ENCODE results near the gene OR13C4.

DNA sequence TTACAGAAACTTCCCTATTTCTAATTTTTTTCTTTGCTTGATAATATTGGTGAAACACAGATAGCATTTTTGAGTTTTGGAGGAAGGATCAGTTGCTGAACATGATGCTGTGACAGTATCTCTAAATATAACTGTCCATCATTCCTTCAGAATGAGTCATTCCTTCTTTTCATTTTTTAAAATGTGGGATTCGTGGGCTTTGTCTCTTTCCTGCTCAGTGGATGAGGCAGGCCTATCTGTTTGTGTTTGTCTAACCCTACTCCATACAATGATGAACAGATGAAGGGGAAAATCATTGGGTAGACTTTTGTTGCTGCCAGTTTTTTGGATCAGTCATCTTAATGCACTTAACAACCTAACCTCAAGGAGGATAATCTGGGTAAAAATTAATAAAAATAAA lies 26.3 kb upstream of the OR13C4 start:
- TF ChIP-seq, protein P1, sequence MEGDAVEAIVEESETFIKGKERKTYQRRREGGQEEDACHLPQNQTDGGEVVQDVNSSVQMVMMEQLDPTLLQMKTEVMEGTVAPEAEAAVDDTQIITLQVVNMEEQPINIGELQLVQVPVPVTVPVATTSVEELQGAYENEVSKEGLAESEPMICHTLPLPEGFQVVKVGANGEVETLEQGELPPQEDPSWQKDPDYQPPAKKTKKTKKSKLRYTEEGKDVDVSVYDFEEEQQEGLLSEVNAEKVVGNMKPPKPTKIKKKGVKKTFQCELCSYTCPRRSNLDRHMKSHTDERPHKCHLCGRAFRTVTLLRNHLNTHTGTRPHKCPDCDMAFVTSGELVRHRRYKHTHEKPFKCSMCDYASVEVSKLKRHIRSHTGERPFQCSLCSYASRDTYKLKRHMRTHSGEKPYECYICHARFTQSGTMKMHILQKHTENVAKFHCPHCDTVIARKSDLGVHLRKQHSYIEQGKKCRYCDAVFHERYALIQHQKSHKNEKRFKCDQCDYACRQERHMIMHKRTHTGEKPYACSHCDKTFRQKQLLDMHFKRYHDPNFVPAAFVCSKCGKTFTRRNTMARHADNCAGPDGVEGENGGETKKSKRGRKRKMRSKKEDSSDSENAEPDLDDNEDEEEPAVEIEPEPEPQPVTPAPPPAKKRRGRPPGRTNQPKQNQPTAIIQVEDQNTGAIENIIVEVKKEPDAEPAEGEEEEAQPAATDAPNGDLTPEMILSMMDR (IDR thresholded peaks at IDR 0.05; ENCODE audit: poor library complexity, severe bottlenecking): no peak
- TF ChIP-seq EP300 (conservative IDR thresholded peaks at IDR 0.05; ENCODE audit: poor library complexity, severe bottlenecking): no peak
- TF ChIP-seq, protein P2, sequence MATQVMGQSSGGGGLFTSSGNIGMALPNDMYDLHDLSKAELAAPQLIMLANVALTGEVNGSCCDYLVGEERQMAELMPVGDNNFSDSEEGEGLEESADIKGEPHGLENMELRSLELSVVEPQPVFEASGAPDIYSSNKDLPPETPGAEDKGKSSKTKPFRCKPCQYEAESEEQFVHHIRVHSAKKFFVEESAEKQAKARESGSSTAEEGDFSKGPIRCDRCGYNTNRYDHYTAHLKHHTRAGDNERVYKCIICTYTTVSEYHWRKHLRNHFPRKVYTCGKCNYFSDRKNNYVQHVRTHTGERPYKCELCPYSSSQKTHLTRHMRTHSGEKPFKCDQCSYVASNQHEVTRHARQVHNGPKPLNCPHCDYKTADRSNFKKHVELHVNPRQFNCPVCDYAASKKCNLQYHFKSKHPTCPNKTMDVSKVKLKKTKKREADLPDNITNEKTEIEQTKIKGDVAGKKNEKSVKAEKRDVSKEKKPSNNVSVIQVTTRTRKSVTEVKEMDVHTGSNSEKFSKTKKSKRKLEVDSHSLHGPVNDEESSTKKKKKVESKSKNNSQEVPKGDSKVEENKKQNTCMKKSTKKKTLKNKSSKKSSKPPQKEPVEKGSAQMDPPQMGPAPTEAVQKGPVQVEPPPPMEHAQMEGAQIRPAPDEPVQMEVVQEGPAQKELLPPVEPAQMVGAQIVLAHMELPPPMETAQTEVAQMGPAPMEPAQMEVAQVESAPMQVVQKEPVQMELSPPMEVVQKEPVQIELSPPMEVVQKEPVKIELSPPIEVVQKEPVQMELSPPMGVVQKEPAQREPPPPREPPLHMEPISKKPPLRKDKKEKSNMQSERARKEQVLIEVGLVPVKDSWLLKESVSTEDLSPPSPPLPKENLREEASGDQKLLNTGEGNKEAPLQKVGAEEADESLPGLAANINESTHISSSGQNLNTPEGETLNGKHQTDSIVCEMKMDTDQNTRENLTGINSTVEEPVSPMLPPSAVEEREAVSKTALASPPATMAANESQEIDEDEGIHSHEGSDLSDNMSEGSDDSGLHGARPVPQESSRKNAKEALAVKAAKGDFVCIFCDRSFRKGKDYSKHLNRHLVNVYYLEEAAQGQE (IDR thresholded peaks at IDR 0.05; ENCODE audit: borderline replicate concordance): no peak
- no peak for TF ChIP-seq POLR2AphosphoS5 (IDR thresholded peaks at IDR 0.05)
- no peak for TF ChIP-seq RAD21 (conservative IDR thresholded peaks at IDR 0.05)
- TF ChIP-seq EZH2 (IDR thresholded peaks at IDR 0.05; ENCODE audit: borderline replicate concordance, insufficient read depth, low read length, poor library complexity, severe bottlenecking): no peak
